Middle frontal gyrus (tissue), 1 donor: ENCODE data around the gene LRP5.
A peak's percentile ranks its signal among the peaks of the same experiment; 100 is the strongest.

Experiments used
- DNase-seq: peaks from one replicate; pipeline ENCODE4 v3.0.0-alpha.2; 2015; ENCODE audit warnings: low spot score; ENCODE audit errors: extremely low spot score

Gene LRP5

DNA sequence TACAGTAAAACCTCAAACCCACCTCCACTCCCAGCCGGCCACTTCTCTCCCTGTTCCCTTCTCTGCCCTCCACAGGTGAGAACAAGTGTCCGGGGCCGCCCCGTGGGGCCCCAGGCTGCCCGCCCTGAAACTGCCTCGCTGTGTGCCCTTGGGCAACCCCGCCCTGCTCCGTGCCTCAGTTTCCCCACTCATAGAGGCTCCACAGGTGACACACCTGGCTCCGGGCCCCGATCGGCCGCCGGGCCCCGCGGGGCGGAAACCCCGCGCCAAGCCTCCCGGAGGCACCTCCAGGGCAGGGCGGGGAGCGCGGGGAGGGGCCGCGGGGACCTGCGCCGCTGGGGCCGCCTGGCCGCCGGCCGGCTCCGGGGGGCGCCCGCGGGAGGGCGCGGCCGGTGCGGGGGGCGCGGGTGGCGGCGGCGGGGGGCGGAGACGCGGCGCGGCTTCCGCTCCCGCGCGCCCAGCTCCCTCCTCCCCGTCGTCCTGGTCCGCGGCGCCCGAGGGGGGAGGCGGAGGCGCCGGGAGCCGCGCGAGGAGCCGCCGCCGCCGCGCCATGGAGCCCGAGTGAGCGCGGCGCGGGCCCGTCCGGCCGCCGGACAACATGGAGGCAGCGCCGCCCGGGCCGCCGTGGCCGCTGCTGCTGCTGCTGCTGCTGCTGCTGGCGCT, at the start of gene LRP5:
LRP5 (plus strand) TSS at position 475 of the 663 bp plus-strand sequence; CDS start at position 599, 124 bp downstream.
- DNase-seq: no peak

DNA sequence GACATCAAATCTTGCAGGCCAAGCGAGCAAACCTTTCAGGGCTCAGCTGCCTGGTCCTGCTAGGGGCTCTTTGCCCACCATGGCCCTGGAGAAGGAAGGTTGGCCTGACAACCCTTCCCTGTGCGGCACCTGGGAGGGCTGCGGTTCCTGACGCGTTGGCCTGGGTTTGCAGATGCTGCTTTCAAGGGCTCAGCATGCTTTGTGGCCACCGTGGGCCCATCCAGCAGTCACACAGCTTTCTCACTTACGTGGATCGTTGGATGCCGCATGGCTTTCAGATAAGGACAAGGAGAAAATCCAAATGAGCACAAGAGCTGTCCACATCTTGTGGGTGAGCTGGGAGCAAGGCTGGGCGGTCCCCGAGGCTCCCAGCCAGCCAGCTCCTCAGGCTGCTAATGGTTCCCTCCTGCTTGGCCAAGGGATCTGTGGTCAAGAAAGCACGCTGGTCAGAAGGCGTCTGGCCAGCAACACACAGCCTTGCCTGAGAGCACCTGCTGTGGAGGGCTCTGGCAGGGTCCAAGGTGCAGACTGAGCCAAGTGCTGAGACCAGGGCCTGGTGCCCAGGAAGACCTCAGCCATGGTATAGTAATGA, 48.9 kb upstream of the LRP5 start:
- no peak for DNase-seq

DNA sequence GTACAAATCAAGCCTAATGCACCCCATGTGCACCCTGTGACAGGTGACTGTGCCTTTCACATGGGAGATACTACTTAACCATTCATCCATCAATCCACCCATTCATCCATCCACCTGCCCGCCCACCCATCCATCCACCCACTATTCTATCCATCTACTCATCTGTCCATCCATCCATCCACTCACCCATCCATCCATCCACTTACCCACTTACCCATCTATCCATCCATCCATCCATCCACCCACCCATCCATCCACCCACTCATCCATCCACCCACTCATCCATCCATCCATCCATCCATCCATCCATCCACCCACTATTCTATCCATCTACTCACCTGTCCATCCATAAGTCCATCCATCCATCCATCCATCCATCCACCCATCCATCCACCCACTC, 48.1 kb upstream of the LRP5 start:
- DNase-seq: no peak

DNA sequence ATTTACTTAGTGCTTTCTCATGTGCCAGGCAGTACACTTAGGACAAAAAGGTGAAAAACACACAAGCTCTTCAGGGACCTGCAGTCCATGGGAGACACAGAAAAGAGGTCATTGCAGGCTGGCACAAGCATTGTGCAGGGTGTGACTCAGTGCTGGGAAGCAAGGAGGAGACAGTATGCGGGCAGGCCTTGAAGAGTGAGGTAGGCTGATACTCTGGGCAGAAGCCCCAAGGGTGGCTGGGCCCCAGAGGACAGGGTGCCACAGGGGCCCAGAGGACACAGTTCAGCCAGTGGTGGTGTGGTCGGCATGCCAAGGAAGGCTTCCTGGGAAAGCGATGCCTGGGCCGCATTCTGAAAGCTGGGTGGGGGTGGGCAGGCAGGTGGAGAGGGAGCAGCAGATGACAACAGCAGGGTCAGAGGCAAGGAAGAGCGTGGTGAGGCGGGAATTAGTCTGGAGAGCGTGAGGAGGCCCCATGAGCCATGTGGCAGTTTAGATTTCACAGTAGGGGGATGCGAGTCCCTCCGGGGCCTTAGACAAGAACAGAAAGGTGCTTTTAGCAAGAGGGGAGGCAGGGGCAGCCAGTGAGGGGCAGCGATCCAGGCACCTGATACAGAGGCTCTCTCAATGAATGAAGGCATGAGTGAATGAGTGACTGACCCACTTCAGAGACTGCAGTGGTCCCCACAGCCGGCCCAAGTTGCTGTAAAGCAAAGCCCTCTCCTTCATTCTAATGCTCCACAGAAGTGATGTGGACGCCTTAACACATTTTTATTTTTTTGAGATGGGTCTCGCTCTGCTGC, 47.5 kb upstream of the LRP5 start:
- no peak for DNase-seq

DNA sequence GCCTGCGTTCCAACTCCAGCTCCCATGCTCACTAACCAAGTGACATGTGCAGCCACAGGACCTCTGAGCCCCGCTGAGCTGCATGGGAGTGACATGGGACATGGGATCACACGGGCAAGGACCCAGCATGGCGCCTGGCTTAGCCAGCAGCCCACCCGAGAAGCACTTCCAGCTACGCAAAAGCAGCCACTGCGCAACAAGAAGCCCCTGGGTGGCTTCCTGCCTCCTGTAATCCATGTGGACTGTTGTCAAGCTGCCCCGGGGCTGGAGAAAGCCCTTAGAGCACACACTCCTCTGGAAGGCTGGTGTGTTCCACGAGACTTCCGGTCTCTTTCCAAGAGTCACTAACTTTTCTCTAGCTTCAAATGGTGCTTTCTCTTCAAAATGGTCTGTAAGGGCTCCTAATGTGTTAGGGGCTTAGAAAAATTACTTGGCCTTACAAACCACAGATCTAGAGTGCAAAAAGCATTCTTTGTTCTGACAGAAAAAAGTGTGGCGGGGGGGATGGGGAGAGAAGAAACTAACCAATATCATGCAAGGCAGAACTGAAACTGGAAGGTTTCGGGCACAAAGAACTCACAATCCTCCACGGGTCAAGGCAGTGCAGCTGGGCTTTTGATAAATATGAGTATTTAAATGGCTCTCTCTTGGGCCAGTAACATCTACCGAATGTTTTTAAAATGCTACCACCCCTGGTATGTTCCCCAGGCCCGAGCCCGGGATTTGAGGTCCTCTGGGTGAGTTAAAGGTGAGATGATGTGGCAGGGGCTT, 46.1 kb upstream of the LRP5 start:
- DNase-seq: no peak

DNA sequence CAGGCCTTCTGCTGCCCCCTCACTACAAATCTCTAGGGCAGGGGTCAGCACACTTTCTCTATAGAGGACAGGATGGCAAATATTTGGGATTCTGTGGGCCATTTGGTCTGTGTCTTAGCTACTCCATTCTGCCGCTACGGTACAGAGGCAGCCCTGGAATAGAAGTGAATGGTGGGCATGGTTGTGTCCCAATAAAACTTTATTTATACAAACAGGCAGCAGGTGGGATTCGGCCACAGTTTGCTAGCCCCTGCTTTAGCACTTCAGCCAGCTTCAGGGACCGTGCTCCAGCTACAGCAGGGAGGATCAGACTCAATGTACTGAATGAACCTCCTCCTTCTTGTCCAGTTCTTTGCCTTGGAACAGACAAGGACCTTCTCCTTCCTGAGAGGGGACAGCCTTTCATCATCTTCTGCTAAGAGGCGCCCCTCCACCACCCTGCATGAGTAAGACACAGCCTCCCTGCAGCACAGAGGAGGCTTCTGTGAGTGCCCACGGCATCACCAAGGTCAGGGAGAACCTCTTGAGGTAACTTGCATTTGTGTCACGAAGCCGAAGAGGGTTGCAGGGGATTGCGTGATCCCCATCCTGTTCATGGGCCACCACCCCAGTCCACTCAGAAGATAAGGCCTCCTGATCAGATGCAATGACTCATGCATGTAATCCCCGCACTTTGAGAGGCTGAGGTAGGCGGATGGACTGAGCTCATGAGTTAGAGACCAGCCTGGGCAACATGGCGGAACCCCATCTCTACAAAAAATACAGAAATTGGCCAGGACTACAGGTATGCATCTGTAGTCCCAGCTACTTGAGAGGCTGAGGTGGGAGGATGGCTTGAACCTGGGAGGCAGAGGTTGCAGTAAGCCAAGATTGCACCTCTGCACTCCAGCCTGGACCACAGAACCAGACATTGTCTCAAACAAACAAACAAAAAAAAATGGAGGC, 45.2 kb upstream of the LRP5 start:
- no peak for DNase-seq

DNA sequence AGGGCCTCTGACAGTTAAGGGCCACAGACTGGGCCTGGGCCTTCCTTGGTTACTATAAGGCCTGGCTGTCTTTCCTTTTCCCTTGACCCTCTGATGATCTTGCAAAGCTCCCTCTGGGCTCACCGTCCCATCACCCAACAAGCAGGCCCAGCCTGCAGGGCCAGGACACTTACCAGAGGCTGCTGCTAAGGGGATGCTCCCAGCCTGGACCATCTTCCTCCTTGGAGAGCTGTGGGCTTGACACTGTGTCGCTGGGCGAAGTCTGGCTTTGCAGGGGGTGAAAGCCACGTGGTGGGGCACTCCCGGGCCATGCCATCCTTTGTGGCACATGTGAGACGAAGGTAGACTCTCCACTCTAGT, 44.5 kb upstream of the LRP5 start:
- no peak for DNase-seq

DNA sequence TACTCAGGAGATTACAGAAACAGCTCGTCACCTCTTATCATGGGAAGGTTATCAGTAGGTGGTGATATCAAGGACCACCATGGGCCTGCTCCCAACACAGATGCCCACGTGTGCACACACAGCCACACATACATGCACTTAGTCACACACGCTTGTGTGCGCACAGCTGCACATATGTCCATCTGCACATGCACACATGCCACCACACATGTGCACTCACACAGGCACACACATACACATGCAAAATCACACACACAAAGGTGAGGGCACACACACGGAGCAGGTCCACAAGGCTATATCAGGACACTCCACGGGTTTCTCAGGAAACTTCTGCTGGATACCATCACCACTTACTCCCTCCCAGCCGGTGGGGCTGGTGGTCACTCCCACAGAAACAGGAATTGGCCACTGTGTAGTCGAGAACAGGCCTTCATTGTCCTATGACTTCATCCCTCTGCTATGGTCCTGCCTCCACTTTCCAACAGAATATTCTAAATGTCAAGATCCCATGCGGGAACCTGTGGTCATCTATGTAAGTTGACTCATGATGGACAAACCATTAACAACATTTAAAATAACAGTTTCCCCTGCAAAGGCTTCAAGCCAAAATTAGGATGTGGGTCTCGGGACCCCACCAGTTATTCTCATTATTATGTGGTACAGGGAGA, 42.8 kb upstream of the LRP5 start:
- no peak for DNase-seq

DNA sequence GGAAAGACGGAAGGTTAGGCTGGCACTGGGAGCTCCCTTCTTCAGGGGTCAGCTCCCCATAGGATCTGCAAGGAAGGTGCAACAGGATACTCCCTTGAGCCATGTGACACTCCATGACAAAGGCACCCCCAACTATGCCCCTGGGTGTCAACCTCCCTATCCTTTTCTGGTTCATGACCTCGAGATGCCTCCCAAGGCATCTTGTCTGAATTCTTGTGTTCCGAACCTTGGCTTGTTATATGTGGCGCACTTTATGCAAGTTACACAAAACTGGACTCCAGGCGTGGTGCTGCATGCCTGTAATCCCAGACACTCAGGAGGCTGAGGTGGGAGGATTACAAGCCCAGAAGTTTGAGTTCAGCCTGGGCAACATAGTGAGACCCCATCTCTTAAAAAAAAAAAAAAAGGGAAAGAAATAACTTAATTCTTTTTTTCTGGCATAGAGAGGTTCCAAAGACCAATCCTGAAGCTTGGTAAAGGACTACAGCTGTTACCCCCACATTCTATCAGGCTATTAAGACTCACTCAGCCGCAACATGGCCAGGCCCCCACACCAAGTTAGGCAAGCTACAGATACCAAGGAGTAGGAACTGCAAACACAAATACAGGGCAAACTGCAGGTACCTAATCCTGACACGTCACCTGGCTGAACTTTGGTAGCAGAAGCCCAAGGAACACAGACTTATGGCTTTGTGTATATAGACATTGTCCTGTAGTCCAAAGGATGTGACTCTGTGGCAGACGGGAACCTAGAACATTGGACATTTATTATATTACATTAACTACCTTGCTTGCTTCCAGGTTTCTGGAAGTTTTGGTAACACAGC, 42.0 kb upstream of the LRP5 start:
- no peak for DNase-seq

DNA sequence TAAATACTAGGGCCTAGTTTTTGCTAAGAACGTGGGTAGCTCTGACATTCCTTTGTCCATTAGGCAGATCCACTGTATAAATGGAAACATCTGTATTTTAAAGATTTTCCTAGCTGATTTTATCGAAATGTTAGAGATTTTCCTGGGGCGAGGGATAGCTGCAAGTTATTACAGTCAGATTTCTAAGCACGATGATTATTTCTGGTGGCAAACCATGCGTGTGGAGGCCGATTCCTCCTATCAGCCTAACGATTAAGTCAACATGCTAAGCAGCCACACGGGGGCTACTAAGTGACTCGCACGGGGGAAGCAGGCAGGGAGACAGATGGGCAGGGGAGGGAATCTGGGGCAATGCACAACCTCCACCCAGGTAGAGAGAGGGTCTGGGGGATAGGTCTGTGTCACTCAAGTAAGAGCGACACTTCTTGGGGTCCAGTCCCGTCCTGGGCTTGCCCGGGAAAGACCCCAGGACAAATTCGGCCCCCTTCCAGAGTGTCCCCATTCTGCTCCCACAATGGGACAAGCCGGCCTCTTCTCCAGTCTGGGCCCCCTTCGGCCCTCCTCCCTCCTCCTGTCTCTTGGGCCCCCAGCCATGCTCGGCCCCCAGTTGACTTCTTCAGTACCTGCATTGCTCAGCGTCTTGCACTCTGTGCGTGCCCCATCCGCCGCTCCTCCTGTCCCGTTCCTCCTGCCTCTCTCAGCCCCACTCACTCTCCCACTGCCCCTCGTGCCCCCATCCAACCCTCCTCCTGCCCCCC, 41.2 kb upstream of the LRP5 start:
- DNase-seq: no peak

DNA sequence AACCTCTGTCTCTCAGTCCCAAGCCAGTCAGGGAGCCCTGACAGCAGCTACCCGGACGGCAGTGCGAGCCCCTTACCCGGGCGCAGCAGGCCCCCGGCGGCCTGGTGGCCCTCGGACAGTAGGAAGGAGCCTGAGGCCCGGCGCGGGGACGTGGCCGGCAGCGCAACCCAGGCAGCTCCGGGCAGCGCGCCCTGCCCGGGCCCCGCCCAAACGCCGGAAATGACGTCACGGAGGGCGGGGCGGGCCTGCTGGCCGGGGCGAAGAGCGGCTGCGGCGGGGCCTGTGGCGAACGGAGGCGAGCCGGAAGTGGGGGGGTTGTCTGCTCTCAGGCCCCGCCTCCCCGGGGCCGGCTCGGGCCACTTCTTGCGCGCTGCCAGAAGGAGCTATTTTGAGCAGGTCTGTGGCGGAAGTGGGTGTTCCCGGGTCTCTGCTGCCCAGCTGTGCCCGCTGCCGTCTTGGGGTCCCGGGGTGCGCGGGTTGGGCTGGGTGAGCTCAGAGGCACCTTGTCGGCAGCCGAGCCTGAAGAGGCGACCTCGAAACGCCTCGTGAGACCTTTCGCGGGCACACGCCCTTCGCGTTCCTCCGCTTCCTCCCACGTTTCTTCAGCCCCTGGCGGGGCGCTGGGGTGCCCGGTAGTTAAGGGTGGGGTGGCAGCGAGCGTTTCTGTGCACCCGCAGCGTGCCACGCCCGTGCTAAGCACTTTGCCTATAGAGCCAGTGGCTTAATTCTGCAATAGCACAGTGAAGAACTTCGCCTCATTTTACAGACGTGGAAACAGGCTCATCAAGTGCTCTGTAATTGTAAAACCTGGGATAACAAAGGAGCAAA, 40.4 kb upstream of the LRP5 start, which contains the start of gene C11orf24:
C11orf24 (minus strand) TSS at position 193 of the 828 bp plus-strand sequence. CDS start 8,206 bp downstream, outside the sequence.
- DNase-seq: peak; percentile 95

DNA sequence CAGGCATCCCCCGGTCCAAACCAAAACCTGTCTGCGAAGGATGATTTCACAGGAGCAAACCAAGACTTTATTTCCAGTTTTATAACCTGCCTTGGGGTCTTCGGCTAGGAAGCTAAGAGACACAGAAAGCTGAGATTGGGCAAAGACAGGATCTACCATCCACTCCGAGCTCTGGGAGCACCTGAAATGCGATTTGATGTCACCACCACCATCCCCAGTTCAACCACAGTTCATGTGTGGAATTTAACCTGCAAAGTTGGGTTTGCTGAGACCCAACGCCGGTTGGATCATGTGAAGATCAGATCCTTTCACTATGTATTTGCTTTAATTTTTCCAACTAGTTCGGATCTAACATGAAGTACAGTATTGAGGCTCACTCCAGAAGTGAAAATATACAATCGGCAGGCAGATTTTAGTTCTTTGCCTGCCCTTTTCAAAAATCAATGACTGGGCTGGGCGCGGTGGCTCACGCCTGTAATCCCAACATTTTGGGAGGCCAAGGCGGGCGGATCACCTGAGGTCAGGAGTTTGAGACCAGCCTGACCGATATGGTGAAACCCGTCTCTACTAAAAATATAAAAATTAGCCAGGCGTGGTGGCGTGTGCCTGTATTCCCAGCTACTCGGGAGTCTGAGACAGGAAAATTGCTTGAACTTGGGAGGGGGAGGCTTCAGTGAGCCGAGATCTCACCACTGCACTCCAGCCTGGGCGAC, 39.2 kb upstream of the LRP5 start:
- DNase-seq: no peak

DNA sequence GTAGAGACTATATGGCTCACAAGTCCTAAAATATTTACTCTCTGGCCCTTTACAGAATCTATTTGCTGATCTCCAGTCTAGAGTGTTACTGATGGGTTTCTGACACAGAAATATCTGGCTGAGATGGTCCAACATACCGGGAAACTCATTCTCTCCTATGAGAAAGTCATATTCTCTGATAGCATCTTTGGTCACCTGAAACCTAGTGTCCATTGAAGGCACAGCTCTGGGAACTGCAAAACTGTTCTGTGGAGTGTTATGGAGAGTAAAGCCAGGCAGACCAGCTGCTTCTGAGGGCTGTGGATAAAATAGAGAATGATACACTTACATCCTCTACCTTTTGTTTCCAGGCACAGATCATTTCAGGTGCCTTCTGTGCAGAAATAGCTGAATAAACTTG, 38.1 kb upstream of the LRP5 start:
- no peak for DNase-seq

DNA sequence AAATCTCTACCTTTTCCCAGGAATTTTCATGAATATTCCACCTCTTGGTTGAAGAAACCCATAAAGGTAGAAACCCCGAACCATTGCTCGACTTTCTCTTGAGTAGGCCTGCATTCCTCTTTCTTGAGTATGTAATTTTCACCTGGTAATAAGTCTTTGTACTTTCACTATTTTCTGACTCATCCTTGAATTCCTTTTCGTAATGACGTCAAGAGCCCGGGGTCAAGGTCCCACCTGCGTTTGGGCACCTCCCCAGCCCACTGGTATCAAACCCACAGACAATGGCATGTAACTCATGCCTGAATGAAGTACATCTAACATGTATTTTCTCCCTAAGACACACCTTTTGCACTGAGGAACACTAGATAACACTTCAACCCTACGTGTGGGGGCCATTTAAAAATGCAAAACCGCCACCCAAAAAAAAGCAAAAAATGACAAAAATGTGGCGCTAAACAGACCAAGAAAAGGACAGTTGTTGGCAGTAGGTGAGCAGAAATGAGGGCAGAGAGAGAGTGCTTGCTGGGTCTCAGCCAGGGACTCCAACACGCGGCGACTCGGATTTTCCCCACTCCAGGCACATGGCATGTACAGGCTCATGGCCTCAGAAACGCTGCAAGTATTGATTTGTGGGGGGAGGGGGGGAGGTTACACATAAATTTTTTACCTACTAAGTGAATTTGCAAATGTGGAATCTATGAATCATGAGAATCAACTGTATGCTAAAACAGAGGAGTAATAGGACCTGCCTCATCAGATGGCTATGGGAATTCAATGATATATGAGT, 36.5 kb upstream of the LRP5 start:
- DNase-seq: no peak

DNA sequence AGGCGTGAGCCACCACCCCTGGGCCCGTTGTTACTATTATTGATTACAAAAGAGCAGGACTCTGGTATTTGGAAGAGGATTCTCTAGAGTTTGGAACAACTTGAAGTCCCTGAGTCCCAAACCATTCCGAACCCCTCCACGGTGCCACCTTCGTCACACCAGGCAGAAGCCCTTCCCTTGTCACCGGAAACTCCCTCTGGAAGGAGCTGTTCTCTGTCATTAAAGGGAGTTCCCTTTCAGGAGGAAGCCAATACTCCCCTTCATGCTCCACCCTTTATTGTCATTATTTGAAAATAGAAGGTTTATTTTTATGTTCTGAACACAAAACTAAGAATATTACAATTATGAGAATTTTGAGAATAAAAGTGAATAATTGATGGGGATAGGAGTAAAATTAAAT, 35.5 kb upstream of the LRP5 start:
- DNase-seq: no peak

DNA sequence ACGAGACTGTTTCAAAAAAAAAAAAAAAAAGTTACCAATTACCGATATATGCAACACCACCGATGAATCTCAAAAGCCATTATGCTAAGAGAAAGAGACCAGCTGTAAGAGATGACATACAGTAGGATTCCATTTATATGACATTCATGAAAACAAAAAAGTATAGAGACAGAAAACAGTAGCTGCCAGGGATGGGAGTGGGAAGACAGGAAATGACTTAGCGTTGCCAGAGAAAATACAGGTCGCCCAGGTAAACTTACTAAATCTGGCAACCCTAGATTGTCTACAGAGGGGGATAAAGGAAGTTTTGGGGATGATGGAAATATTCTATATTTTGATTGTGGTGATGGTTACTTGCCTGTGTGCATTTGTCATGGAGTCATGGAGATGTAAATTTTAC, 32.7 kb upstream of the LRP5 start:
- no peak for DNase-seq
